AG04449 (cell line): ENCODE results near the gene LAMA2.

ENCODE experiments used
- CTCF ChIA-PET: fragments of 350-600 bp; formaldehyde crosslinking; extraction: SDS; loops from one replicate; lab custom pipeline; 2021; ENCODE audit warnings: antibody characterized with exemption; lab: Yijun Ruan, JAX
- POLR2A ChIA-PET: fragments of 400-600, 350-600 bp; formaldehyde crosslinking; extraction: SDS; loops from one replicate; lab custom pipeline; 2020; ENCODE audit warnings: antibody characterized with exemption, inconsistent platforms; lab: Yijun Ruan, JAX
- DNase-seq: peaks from one replicate; pipeline ENCODE4 v3.0.0-alpha.2; 2010; ENCODE audit warnings: low read depth, low spot score
- H3K4me3 ChIP-seq: 2 replicates; pipeline ENCODE4 v1.5.1; 2011; ENCODE audit warnings: low read depth, mild to moderate bottlenecking, control low read depth, low read length
- CTCF ChIP-seq: IDR thresholded peaks from one replicate; pipeline ENCODE4 v1.5.1; 2011; ENCODE audit warnings: mild to moderate bottlenecking, moderate library complexity, low read length, control low read depth, inconsistent platforms; ENCODE audit not compliant: insufficient read depth; ENCODE audit errors: missing control alignments

LAMA2 gene

GRCh38 chr6:128882560-128882959 is 378 bp upstream of the LAMA2 start:
- CTCF ChIA-PET, result interaction anchor here (1.1 to 1.3 kb wide), 2 partner anchors 12 to 16 kb away, joined by 3 read pairs; no protein-coding TSS in a partner anchor
- TF ChIP-seq CTCF, result no peak
- POLR2A ChIA-PET, result no interaction called here

DNA sequence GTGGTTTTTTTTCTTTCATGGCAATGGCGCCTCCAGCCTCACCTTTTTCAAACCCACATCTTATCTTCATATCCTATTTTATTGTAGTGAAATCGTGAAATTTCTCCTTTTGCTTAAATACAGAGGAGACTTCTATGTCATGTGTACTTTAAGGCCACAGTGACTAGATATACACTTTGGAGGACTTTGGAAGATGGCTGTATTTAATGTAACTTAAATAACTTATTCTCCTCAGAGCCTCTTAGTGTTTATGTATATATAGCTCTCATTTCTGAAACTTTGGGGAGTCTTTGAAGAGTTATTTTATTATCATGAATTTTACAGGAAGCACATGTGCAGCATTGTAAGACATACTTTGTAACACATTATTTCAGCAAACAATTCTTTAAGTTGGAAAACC is 968 bp downstream of the LAMA2 start:
- H3K4me3 ChIP-seq, result no peak overlapping the region; the same call in 1 of the 2 replicates
- TF ChIP-seq CTCF, result no peak
- POLR2A ChIA-PET, result no interaction called here
- no peak for DNase-seq
- CTCF ChIA-PET, result no interaction called here

More at GRCh38 chr6:128882560-128882959, 378 bp upstream of the LAMA2 start:
- H3K4me3 ChIP-seq, result peak overlapping the region; percentile 63
- DNase-seq, result no peak

DNA sequence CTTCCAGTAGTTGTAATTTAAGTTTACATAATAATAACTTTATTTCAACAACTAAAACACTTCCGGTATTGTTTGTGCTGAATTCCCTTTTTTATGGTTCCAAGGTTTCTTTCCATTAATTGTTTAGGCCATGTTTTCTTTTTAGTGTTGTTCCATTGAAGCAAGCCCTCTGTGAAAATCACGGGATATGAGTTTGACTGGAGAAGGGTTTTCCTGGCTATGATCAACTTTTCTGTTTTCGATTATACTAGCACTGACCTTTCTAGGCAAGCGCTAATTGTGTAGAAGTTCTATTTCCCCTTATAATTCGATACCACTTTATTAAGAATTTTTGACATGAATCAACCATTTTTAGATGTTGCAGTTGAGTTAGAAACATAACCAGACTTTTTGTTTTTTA is 2.4 kb downstream of the LAMA2 start:
- DNase-seq, result no peak
- no peak for TF ChIP-seq CTCF
- POLR2A ChIA-PET, result no interaction called here
- H3K4me3 ChIP-seq, result no peak overlapping the region
- CTCF ChIA-PET, result no interaction called here

GRCh38 chr6:128886706-128887105 is 3.8 kb downstream of the LAMA2 start:
- H3K4me3 ChIP-seq, result no peak overlapping the region
- CTCF ChIA-PET, result no interaction called here
- TF ChIP-seq CTCF, result no peak
- POLR2A ChIA-PET, result no interaction called here
- DNase-seq, result no peak

DNA sequence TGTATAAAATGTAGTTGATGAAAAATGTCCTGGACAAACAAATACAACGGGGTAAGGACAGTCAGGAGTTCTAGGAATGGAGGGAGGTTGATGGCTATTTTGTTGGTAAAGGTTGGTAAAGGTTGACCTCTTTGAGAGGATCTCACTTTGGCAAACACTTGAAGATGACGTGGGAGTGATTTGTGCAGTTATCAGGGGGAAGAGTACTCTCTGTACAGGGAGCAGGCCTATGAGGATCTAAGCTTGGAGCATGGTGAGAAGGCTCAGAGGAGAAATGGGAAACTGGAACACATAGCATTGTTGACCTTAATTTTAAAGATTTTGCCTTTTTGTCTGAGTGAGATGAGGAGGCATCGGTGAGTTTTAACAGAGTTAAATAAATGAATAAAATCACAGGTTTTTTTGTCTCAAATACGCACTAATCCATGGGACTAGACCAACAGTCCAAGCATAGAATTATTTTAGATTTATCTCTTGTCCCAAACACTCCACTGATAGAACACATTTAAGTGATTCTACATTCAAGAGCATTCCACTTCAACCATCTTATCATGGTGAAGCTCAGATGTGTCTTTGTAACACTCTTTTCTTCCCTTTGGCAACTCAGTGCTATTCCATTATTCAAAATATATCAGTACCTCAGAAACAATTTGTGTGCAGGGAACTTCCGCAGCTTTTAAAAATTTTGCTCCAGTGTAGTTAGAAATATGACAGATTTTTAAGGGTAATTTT is 5.7 kb downstream of the LAMA2 start:
- ChIA-PET CTCF (no interaction called here), POLR2A (no interaction called here)
- TF ChIP-seq CTCF, result no peak
- no peak for DNase-seq
- no peak overlapping the region for H3K4me3 ChIP-seq

DNA sequence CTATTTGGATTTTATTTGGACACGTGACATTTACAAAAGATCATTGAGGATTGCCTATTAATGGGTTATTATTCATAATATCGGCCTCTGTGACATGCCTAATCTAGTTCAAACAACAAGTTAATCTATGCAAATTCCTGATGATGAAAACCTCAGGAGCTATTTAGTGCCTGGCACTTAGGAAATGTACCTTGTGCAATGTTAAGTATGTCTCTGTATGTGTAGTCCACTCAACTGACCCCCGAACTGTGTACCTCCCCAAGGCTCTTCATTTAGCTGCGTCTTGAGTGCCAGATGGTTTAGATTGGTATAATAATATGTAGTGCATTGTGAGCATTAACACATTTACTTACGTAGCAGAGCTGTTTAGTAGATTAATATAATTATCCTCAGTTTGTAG is 6.9 kb downstream of the LAMA2 start:
- no peak overlapping the region for H3K4me3 ChIP-seq
- CTCF ChIA-PET, result no interaction called here
- TF ChIP-seq CTCF, result no peak
- DNase-seq, result no peak
- POLR2A ChIA-PET, result no interaction called here
